Measurements from ENCODE around the gene ATP5F1E. TPM values are rescaled to one million over a fixed set of nuclear protein-coding genes. Genes with fewer than 3 reads are reported as not detected.
"Not testable (repeated sequence)": the region's sequence is repeated elsewhere in the genome, so short reads cannot be mapped to it uniquely, and the experiment has no call there.

ATP5F1E gene
- total RNA-seq, 1 experiment from 2014 or later, result 33.9 TPM

- no peak for DNase-seq (ENCODE audit: low read depth)
Measured at GRCh38 chr20:59043698-59044097, 11.6 kb upstream of the ATP5F1E start.

- DNase-seq (ENCODE audit: low read depth), result peak; percentile 87
Measured at GRCh38 chr20:59042796-59043631, 10.9 kb upstream of the ATP5F1E start.

GRCh38 chr20:59042151-59042795 lies 10.1 kb upstream of the ATP5F1E start, which contains the start of gene PRELID3B:
Gene PRELID3B (minus strand): TSS chr20:59042786. CDS start chr20:59042730, 56 bp downstream.
- peak; percentile 24 for DNase-seq (ENCODE audit: low read depth)

GRCh38 chr20:59041487-59041886 lies 9.4 kb upstream of the ATP5F1E start:
- not testable (repeated sequence) for DNase-seq (ENCODE audit: low read depth)

GRCh38 chr20:59040667-59041066 lies 8.5 kb upstream of the ATP5F1E start:
- DNase-seq (ENCODE audit: low read depth), result no peak

- DNase-seq (ENCODE audit: low read depth), result no peak
Measured at GRCh38 chr20:59039233-59039632, 7.1 kb upstream of the ATP5F1E start.

- DNase-seq (ENCODE audit: low read depth), result no peak
Measured at GRCh38 chr20:59037386-59037785, 5.3 kb upstream of the ATP5F1E start.

- no peak for DNase-seq (ENCODE audit: low read depth)
Measured at GRCh38 chr20:59035381-59035780, 3.2 kb upstream of the ATP5F1E start.

- DNase-seq (ENCODE audit: low read depth), result no peak
Measured at GRCh38 chr20:59033616-59034165, 1.6 kb upstream of the ATP5F1E start.

- DNase-seq (ENCODE audit: low read depth), result no peak
Measured at GRCh38 chr20:59033093-59033492, 958 bp upstream of the ATP5F1E start.

- DNase-seq (ENCODE audit: low read depth), result no peak
Measured at GRCh38 chr20:59032713-59033059, 551 bp upstream of the ATP5F1E start.

- no peak for DNase-seq (ENCODE audit: low read depth)
Measured at GRCh38 chr20:59031564-59032022, 542 bp downstream of the ATP5F1E start.

GRCh38 chr20:59030911-59031563 lies 1.1 kb downstream of the ATP5F1E start:
- DNase-seq (ENCODE audit: low read depth), result no peak

- no peak for DNase-seq (ENCODE audit: low read depth)
Measured at GRCh38 chr20:59028812-59029211, 3.3 kb downstream of the ATP5F1E start.

GRCh38 chr20:59027741-59028320 lies 4.3 kb downstream of the ATP5F1E start:
- peak; percentile 49 for DNase-seq (ENCODE audit: low read depth)

- DNase-seq (ENCODE audit: low read depth), result no peak
Measured at GRCh38 chr20:59026904-59027740, 5.0 kb downstream of the ATP5F1E start.

- DNase-seq (ENCODE audit: low read depth), result no peak
Measured at GRCh38 chr20:59025511-59025910, 6.6 kb downstream of the ATP5F1E start.

- no peak for DNase-seq (ENCODE audit: low read depth)
Measured at GRCh38 chr20:59025086-59025485, 7.0 kb downstream of the ATP5F1E start.

- DNase-seq (ENCODE audit: low read depth), result no peak
Measured at GRCh38 chr20:59024111-59024530, 8.0 kb downstream of the ATP5F1E start.

- no peak for DNase-seq (ENCODE audit: low read depth)
Measured at GRCh38 chr20:59023616-59024015, 8.5 kb downstream of the ATP5F1E start.
